HEK293T (cell line): Measurements from ENCODE around the gene TRPM3.

ENCODE experiments used
- ARNT ChIP-seq: fragments of 450-650 bp; IDR thresholded peaks from 2 replicates; pipeline ENCODE4 v1.6.1; 2017; ENCODE audit warnings: mild to moderate bottlenecking
- BHLHE40 ChIP-seq: fragments of 450-650 bp; IDR thresholded peaks from 2 replicates; pipeline ENCODE4 v1.6.1; 2016; ENCODE audit warnings: mild to moderate bottlenecking, moderate library complexity, borderline replicate concordance
- ELF4 ChIP-seq: fragments of 450-650 bp; IDR thresholded peaks from 2 replicates; pipeline ENCODE4 v1.6.1; 2017; ENCODE audit warnings: antibody characterized with exemption
- FOXA1 ChIP-seq: fragments of 450-650 bp; IDR thresholded peaks from 2 replicates; pipeline ENCODE4 v1.6.1; 2016; ENCODE audit warnings: mild to moderate bottlenecking
- FOXK2 ChIP-seq: fragments of 450-650 bp; IDR thresholded peaks from 2 replicates; pipeline ENCODE4 v1.6.1; 2016; ENCODE audit warnings: mild to moderate bottlenecking
- HDGF ChIP-seq: fragments of 450-650 bp; IDR thresholded peaks from 2 replicates; pipeline ENCODE4 v1.6.1; 2017; ENCODE audit warnings: antibody characterized with exemption, borderline replicate concordance
- L3MBTL2 ChIP-seq: fragments of 450-650 bp; conservative IDR thresholded peaks from 2 replicates; pipeline ENCODE4 v1.6.1; 2016; ENCODE audit warnings: mild to moderate bottlenecking
- LEF1 ChIP-seq: fragments of 450-650 bp; IDR thresholded peaks from 2 replicates; pipeline ENCODE4 v1.6.1; 2017; ENCODE audit warnings: mild to moderate bottlenecking, borderline replicate concordance
- NFRKB ChIP-seq: fragments of 450-650 bp; IDR thresholded peaks from 2 replicates; pipeline ENCODE4 v1.6.1; 2016; ENCODE audit warnings: mild to moderate bottlenecking, moderate library complexity
- SP1 ChIP-seq: fragments of 450-650 bp; IDR thresholded peaks from 2 replicates; pipeline ENCODE4 v1.6.1; 2017
- SUZ12 ChIP-seq: fragments of 450-650 bp; IDR thresholded peaks from 2 replicates; pipeline ENCODE4 v1.6.1; 2016; ENCODE audit warnings: mild to moderate bottlenecking
- TARDBP ChIP-seq: fragments of 450-650 bp; IDR thresholded peaks from 2 replicates; pipeline ENCODE4 v1.6.1; 2016
- ZNF384 ChIP-seq: fragments of 450-650 bp; IDR thresholded peaks from 2 replicates; pipeline ENCODE4 v1.6.1; 2016
- TF ChIP-seq, protein P1 (sequence below): fragments of 450-650 bp; IDR thresholded peaks from 2 replicates; pipeline ENCODE4 v1.6.1; 2016

DNA sequence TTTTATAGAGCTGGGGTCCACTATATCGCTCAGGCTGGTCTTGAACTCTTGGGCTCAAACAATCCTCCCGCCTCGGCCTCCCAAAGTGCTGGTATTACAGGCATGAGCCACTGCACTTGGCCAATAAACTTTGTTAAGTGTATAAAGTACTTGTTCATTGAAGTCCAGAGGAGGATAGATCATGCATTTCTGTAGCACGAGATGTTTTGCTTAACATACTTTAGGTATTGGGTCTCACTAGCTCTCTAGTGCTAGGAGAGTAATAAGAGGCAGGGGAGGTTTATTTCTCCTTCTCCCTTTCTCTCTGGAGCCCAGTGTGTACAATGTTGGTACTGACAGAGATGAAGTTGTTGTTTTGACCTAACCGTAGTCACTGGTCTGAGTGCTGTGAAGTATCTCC, 581.4 kb downstream of the TRPM3 start:
- TF ChIP-seq TARDBP (no peak), ZNF384 (no peak), BHLHE40 (no peak), ELF4 (no peak), FOXK2 (no peak), FOXA1 (no peak), SP1 (no peak), ARNT (no peak), HDGF (no peak), LEF1 (no peak), SUZ12 (no peak), NFRKB (no peak), L3MBTL2 (no peak)
- TF ChIP-seq, protein P1, sequence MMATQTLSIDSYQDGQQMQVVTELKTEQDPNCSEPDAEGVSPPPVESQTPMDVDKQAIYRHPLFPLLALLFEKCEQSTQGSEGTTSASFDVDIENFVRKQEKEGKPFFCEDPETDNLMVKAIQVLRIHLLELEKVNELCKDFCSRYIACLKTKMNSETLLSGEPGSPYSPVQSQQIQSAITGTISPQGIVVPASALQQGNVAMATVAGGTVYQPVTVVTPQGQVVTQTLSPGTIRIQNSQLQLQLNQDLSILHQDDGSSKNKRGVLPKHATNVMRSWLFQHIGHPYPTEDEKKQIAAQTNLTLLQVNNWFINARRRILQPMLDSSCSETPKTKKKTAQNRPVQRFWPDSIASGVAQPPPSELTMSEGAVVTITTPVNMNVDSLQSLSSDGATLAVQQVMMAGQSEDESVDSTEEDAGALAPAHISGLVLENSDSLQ = no peak
